Left ventricle myocardium superior (tissue), 1 donor: ENCODE data around the gene RGPD5. TPM values are rescaled to one million over a fixed set of nuclear protein-coding genes. Genes with fewer than 3 reads are reported as not detected.
"Not testable (repeated sequence)": the region's sequence is repeated elsewhere in the genome, so short reads cannot be mapped to it uniquely, and the experiment has no call there.

Experiments
- ATAC-seq: fragments of 200-7000 bp; cut with Tn5 transposase; one replicate; pipeline ENCODE4 v1.9.1; 2020; ENCODE audit warnings: mild to moderate bottlenecking, moderate library complexity
- DNase-seq: peaks from one replicate; pipeline ENCODE4 v3.0.0-alpha.2; 2020
- intact Hi-C: fragments of 100-400 bp; cut with micrococcal nuclease; formaldehyde crosslinking; loops from one replicate; pipeline ENCODE4 v1.11.0; 2022
- total RNA-seq: library from RNA; stranded (reverse); fragmentation: NEBNext Ultra II Directional; extraction: Animal tissue kit (Norgen Biotek cat#: 25700); gene quantifications from one replicate; pipeline ENCODE4 v1.2.1, GENCODE V29; 2021
- donor health status: DM: no; HTN: yes; CAD: no; lungs with severe emphysema.

Gene RGPD5
- total RNA-seq, 1 donor from 2014 or later = 21.0 TPM

DNA sequence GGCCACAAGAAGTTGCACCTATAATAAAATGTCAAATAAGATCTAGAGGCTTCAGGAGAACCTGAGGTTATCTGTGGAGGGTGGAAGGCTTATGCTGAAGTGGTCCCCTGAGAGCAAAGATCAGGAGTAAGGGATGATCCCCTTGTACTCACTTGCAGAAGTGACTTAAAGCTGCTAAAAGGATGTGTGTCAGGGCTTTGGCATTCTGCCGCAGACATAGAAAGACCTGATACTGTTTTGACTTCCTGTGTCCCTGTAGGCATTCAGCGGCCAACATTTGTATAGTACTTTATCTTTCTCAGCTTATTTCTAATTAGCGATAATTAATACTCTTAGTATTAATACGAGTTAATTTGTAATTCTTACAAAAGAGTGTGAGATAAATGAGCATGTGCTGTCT, 94.3 kb downstream of the RGPD5 start:
- not testable (repeated sequence) for DNase-seq

DNA sequence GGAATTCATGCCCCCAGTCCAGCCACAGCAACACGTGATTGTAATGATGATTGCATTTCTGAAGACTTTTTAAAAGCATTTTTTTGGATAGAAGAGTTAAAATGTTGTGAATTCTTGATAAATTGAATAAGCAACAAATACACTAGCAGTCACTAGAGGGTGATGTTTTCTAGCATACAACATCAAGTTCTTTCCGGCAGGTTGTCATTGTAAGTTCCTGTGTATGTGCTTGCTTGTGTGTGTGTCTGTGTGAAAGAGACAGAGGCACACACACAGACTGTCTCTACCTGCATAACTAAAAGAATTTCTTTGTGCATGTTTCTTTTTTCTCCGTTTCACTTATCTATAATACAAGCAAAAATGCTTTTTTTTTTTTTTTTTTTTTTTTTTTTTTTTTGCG, 95.8 kb downstream of the RGPD5 start:
- intact Hi-C loops = not testable (repeated sequence)
- peak; percentile 43 for ATAC-seq

More for the DNA sequence above, 94.3 kb downstream of the RGPD5 start:
- ATAC-seq, intact Hi-C loops: not testable (repeated sequence)

DNA sequence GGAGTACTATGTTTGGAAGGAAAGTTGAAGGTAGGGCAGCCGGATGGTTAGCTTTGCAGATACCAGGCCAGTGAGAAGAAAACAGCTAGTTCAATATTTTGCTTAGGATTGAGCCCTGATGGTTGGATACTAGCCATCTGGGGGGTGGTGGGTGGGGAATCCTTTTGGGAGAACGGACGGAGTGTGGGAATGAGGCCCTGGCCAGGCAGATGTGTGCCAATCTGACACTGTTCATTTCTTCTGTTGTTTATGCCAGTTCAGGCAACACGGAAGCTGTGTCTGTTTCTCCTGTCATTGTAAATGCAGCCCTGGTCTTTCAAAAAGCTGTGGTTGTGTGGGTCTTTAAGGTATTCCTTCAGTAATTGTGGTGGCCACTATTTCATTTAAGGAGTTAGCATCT, 96.9 kb downstream of the RGPD5 start:
- ATAC-seq, intact Hi-C loops: not testable (repeated sequence)

More for the DNA sequence above, 95.8 kb downstream of the RGPD5 start:
- not testable (repeated sequence) for DNase-seq

DNA sequence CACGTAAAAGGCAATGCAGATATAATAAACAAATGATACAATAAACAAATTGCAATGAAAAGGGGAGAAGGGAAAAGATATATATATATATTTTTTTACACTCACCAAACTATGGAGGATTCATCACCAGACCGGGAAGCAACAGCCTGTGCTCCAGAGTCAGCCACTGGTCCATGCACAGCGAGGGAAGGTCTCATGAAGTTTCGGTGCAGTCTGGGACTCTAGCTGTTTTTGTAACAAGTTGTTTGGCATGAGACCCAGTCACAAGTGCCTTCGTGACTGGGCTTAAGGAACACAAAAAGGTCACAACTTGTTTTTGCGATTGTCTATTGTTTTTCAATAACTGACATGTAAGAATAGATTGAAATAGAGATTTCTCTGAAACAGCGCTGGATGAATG, 99.6 kb downstream of the RGPD5 start:
- DNase-seq, ATAC-seq, intact Hi-C loops: not testable (repeated sequence)

More for the DNA sequence above, 96.9 kb downstream of the RGPD5 start:
- not testable (repeated sequence) for DNase-seq

DNA sequence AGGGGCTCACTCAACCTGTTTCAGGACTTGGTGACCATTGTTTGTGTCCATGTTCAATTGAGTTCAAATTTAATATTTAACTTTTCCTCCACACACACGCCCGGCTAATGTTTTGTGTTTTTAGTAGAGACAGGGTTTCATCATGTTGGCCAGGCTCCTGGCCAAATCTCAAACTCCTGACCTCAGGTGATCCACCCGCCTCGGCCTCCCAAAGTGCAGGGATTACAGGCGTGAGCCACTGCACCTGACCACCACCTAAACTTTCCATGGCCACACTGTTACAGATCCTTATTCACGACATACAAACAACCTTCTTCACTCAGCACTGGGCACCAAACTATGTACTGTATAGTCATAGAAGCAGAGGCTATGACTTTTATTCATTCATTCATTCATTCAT, 100.0 kb downstream of the RGPD5 start:
- DNase-seq, ATAC-seq, intact Hi-C loops: not testable (repeated sequence)

DNA sequence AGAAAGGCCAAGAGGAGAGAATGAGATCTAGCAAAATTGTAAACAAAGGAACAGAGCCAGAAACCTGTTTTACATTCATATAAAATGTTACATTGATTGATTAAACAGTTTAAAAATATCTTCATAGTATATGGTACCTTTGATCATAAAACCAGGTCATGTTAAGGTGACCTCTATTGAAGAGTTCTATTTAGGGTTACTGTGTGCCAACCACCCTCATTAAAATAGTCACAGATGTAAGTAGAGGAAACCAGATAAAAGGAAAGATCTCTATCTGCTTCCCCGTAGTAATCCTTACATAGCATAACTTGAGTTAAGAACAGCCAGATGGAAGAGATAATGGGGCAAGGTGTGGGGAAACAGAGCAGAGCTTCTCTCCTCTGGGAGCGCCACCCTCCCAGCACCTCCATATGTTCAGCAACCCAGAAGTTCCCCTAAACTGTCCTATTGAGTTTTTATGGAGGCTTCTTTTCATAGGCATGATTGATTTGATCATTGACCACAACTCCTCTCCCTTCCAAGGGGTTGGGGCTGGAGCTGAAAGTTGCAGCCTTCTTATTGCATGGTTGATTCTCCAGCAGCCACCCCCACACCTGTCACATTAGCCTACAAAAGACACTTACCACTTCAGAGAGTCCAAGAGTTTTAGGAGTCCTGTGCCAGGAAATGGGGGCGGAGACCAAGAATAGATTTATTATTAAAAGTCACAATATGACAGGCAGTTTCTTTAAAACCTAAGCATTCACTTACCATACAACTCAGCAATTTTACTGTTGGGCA, 101.2 kb downstream of the RGPD5 start:
- ATAC-seq, DNase-seq, intact Hi-C loops: not testable (repeated sequence)

DNA sequence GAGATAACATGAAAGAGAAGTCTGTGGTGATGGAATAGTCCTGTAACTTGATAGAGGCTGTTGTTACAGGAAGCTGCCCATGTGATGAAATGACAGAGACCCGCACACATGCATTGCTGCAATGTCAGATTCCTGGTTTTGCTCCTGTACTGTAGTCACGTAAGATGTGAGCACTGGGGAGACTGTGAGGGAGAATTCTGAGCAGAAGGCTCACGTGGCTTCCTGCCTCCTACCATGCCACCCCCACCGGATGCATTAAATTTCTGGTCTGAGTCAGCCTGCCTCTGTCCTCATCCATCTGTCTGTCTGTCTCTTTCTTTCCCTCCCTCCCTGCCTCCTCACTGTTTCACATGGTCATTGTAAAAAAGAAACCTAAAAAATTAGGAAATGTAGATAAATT, 102.1 kb downstream of the RGPD5 start:
- ATAC-seq, intact Hi-C loops, DNase-seq: not testable (repeated sequence)

DNA sequence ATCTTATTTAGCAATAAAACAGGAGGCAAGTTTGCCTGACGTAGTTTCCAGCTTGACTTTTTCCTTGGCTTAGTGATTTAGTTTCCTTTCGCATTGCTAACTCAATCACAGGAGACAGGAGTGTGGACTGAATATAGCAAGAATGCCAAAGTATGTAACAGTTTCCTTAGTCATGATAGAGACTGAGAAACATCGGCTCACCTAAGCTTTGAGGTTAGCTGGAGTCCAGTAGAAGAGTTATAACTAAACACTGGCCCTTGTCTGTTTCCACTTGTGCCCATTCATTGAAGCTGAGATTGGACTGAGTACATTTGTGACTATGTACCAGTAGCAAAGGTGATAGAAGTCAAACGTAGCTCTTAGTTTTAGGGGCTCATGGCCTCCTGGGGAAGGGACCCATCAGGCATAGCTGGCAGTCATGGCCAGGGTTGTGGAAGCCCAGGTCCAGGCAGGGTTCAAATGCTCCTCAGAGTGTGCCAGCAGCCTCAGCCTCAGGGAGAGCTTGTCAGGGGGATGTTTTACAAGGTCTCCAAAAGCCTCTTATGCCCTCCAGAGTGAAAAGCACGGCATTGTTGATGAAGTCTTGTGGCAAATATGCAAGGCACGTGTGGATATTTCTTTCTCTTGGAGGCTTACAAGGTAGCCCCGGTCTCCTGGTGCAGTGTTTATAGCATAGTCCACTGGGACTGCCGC, 103.8 kb downstream of the RGPD5 start:
- intact Hi-C loops = not testable (repeated sequence)
- ATAC-seq = peak; percentile 2

DNA sequence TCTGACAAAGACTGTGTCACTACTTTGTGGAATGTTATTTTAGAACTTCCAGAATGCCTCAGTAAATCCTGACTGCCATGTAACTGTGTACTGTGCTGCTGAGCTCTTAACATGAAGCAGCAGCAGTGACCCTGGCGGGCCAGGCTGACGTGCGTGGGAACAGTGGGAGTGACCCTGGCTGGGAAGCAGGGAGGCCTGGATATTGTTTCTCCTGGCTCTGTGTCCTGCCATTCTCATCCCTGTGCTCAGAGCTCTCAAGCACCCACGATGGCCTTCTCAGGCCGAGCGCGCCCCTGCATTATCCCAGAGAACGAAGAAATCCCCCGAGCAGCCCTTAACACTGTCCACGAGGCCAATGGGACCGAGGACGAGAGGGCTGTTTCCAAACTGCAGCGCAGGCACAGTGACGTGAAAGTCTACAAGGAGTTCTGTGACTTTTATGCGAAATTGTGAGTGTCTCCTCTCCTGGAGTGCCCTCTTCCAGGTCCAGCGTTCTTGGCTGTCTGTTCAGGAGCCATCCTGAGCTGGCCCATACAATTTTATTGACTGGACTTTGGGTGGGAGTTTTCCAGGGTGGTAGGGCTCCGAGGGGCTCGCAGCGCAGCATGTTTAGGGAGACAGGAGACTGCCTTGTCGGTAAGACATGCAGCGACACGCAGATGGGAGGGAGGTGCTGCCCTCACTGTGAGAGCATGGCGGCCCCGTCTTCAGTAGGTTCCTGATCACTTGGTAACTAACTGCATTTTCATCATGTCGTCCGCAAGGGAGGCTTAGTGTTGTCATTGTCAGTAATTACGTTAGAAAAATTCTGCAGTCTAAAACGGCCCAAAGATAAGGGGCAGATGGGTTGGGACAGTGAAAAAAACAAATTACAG, 104.6 kb downstream of the RGPD5 start, which contains the start of gene LIMS3:
TSS of gene LIMS3 (plus strand) at position 227 of the 875 bp plus-strand sequence. CDS start at position 268, 41 bp downstream.
- DNase-seq, intact Hi-C loops: not testable (repeated sequence)
- ATAC-seq = peak; percentile 97

More for the DNA sequence above, 103.8 kb downstream of the RGPD5 start:
- DNase-seq = not testable (repeated sequence)

DNA sequence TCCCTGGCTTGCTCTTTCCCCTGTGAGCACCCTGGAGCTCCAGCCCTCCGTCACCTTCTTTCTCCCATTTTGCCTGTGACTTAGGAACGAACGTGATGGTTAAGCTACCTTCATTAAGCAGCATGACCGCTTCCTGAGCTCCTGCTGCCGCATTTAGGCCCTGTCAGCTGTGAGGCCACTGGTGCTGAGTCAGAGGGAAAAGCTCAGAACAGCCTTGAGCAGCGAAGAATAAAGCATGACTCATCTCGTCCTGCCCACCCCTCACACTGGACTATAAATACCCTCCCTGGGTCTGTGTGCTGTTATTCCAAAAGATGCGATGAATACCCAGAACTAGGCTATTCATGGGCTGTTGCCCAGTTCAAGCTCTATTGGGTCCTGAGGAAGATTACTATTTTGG, 111.7 kb downstream of the RGPD5 start:
- peak; percentile 68 for ATAC-seq
- DNase-seq, intact Hi-C loops: not testable (repeated sequence)

Other genes with a start within 250 kb of the RGPD5 start
- 46.8 TPM for gene SEPTIN10, start 180.3 kb upstream of the RGPD5 start, total RNA-seq
- 2.5 TPM for gene SOWAHC, start 179.9 kb upstream of the RGPD5 start, total RNA-seq
- gene LIMS3, start 104.4 kb downstream of the RGPD5 start, total RNA-seq = 2.6 TPM